Left cardiac atrium (tissue), 4 donors: ENCODE data around the gene VIPR2. TPM values are rescaled to one million over a fixed set of nuclear protein-coding genes. Genes with fewer than 3 reads are reported as not detected.
"Not testable (repeated sequence)": the region's sequence is repeated elsewhere in the genome, so short reads cannot be mapped to it uniquely, and the experiment has no call there.

Experiments
- ATAC-seq, 2 donors: fragments of 200-7000 bp; cut with Tn5 transposase; one replicate each; pipeline ENCODE4 v1.9.1; 2020; ENCODE audit warnings: mild to moderate bottlenecking in 2 of 2, moderate library complexity in 2 of 2
- DNase-seq: peaks from one replicate; pipeline ENCODE4 v3.0.0-alpha.2; 2020
- intact Hi-C, 2 donors: fragments of 100-400 bp; cut with DNase I; formaldehyde crosslinking; loops; one replicate each; pipeline versions ENCODE4 v1.14.1 to v1.15.1; 2022 to 2023
- total RNA-seq, 2 donors: library from RNA; stranded (reverse); fragmentation: NEBNext Ultra II Directional; extraction: Animal tissue kit (Norgen Biotek cat#: 25700); gene quantifications; one replicate each; pipeline ENCODE4 v1.2.1, GENCODE V29; 2021
- donor health status: DM: no; HTN: yes; CAD: no.
- donor health status: DM: no; HTN: yes; CAD: no; lungs with severe emphysema.
- donor health status: DM: yes; HTN: yes; CAD: no.
- donor health status: Dilated cardiomyopathy.

Gene VIPR2
- total RNA-seq, 2 donors from 2014 or later: 6.3 to 8.5 TPM

DNA sequence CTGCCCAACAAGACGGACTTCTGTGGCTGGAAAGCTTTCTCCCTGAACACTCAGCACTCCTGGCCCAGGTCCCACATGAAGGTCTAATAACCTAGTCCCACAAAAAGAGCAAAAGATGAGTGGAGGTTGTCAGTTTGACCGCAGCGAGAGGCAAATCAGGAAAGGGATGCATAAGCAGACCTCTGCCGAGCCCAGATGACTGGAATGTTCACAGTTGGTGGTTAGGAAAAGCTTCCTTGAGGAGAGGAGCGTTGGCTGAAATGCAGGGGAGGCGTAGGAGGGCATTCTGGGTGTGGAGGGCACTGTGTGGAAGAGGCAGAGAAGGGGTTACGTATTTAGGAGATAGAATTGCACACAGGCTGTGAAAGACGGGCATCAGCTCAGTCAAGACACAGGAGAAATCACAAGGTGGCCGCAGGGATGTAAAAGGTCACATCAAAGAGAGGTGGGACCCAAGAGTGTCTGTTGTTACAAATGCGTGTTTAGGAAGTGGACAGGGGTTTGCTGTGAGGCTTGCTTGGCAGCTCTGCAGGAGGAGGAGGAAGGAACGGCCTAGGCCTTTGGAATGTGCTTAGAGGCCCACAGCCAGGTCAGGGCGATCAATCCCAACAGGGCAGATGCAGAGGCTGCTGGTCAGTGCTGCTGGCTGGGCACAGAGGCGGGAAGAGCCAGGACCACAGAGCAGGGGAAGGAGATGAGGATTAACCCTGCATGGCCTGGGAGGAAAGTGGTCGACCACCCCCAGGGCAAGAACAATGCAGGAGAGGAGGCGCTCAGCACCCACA is 133.5 kb downstream of the VIPR2 start:
- no peak for DNase-seq
- intact Hi-C loops: no loop called here

DNA sequence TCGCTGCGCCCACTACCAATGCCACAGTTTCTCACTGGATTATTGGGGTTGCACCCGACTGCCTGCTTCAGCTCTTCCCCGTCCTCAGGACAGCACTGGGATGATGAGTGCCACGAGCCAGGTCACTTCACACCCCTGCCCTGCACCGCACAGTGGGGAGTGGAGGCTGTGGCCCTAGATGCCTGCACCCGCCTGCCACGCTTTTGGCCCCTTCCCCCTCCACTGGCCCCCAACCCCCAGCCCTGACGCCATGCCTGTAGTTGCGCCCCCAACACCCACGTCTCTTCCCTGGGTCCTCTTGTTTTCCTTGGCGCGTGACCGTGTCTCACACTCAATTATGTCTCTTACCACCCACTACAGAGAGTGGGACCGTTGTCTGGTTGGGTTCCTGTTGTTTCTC is 134.3 kb downstream of the VIPR2 start:
- ATAC-seq (no peak), DNase-seq (no peak)
- intact Hi-C loops: no loop called here

More for the DNA sequence above, 133.5 kb downstream of the VIPR2 start:
- peak in 1 of 2 donors; percentile 39 for ATAC-seq

DNA sequence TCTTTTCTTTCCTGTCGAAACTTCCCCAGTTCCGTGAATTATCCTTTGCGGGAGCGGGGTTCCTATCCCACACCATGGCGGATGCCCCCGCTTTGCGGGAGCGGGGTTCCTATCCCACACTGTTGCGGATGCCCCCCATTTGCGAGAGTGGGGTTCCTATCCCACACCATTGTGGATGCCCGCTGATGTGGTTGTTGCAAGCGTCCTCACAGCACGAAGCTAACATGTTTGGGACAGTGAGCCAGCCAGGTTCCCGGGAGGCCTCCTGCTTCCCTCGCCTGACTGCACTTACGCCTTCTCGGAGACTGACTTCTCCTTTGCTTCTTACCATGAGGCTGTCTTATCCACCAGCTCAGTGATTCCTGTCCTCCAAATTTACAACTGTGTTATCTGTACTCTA is 134.7 kb downstream of the VIPR2 start:
- no peak for ATAC-seq
- no peak for DNase-seq
- intact Hi-C loops: no loop called here

DNA sequence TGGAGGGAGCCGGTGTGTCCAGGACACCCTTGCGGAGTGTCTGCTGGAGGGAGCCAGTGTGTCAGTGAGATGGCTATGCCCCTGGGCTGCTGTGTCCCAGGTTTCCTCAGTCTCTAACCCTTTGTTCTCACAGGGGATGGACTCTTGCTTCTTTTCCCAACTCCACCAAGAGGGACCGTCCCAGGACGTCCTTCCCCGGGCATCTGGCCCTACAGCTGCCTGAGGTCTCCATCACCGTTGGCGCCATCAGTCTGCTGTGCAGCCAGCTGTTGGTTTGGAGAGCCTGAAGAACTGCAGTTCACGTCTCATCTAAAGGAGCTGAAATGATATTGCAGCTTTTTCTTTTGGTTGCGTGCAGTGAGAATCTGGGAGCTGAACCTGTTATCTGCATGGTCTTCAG is 136.2 kb downstream of the VIPR2 start:
- no peak for DNase-seq
- intact Hi-C loops: no loop called here
- no peak for ATAC-seq

DNA sequence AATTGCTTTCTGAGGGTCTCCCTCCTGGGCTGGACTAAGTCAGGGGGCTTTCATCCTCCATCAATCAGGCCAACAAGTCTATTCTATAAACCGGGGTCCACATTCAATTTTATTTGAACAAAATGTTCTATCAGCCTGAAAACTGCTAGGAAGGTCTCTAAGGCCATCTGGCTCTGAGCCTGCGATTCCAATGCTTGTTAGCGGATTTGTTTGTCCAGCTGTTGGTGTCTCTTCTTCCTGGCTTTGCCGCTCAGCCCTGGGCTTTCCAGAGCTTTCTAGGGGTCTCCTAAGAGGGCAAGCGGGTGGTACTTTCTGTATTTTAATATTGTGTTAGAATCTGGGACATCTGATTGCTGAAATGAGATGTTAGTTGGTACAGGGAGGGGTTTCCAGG is 136.7 kb downstream of the VIPR2 start:
- no peak for DNase-seq
- intact Hi-C loops: no loop called here
- ATAC-seq: no peak

DNA sequence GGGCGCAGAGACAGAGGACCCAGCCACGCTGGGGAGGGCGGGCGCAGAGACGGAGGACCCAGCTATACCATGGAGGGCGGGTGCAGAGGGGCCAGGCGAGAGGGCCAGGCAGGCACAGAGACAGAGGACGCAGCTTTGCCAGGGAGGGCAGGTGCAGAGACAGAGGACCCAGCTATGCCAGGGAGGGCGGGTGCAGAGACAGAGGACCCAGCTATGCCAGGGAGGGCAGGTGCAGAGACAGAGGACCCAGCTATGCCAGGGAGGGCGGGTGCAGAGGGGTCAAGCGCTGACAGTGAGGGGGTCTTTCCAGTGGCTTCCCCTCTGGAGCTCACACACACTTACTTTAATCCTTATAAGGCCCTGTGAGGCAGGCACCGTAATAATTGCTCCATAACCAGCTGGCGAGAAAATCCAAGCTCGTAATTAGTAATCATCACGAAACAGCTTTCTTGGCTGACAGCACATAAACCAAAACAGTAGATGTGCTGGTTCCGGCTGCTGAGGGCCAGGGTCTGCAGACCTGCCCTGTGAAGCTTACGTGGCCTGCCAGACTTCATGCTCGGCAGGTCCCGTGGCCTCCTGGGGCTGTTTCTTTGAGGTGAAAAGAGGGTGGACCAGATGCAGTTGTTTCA is 137.2 kb downstream of the VIPR2 start:
- no peak for DNase-seq
- intact Hi-C loops: no loop called here
- ATAC-seq: no peak

DNA sequence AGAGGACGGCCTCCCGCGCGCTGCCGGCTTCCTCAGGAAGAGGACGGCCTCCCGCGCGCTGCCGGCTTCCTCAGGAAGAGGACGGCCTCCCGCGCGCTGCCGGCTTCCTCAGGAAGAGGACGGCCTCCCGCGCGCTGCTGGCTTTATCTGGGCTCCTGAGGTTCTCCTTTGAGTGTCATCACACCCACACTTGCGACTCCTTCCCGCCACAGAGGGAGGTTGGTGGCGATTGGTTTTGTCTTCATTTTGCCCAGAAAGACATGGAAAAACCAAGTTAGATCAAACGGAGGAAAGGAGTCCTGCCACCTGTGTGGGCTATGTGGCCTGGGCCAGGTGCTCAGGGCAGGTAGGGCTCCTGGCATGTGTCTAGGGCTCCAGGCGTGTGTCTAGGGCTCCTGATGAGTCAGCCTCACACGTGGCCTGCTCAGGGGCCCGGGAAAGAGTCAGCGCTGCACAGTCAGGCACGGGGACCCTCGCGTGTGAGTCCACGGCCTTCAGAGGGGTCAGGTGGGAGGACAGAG is 138.0 kb downstream of the VIPR2 start:
- no peak for DNase-seq
- intact Hi-C loops: no loop called here
- no peak for ATAC-seq

DNA sequence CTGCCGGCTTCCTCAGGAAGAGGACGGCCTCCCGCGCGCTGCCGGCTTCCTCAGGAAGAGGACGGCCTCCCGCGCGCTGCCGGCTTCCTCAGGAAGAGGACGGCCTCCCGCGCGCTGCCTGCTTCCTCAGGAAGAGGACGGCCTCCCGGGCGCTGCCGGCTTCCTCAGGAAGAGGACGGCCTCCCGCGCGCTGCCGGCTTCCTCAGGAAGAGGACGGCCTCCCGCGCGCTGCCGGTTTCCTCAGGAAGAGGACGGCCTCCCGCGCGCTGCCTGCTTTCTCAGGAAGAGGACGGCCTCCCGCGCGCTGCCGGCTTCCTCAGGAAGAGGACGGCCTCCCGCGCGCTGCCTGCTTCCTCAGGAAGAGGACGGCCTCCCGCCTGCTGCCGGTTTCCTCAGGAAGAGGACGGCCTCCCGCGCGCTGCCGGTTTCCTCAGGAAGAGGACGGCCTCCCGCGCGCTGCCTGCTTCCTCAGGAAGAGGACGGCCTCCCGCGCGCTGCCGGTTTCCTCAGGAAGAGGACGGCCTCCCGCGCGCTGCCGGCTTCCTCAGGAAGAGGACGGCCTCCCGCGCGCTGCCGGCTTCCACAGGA is 138.6 kb downstream of the VIPR2 start:
- ATAC-seq, intact Hi-C loops, DNase-seq: not testable (repeated sequence)

DNA sequence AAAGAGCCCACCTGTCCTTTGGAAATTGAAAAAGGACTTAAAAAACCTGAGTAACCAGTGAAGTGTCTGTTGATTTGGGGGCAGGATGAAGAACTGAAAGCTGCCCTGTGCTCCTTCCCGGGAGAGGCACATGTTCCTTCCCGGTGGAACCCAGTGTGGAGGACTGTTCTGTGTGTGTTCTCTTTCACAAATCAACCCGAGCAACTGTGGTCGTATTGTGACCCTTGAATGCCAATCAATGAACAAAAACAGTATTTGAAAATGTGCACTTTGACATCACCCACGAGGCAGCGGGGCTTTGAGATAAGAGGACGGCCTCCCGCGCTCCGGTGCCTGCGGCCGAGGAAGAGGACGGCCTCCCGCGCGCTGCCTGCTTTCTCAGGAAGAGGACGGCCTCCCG is 139.0 kb downstream of the VIPR2 start:
- ATAC-seq (no peak), DNase-seq (no peak)
- intact Hi-C loops: no loop called here

DNA sequence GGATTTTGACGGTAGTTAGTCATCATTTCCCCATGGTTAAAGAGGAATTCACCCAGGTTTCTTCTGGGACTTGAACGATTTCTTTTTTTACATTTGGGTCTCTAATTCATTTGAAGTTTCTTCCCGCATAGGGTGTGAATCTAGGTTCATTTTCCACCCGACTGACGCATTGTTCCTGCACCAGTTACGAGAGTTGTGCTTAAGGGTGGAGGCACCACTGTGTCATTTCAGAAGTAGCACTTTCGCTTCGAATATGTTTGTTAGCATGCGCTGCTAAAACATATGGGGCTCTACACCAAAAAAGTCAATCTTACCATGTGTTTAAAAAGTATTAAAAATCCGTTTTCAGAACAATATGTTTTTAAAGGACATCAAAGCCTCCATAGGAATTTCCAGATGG is 140.3 kb downstream of the VIPR2 start:
- no peak for ATAC-seq
- intact Hi-C loops: no loop called here
- DNase-seq: no peak

DNA sequence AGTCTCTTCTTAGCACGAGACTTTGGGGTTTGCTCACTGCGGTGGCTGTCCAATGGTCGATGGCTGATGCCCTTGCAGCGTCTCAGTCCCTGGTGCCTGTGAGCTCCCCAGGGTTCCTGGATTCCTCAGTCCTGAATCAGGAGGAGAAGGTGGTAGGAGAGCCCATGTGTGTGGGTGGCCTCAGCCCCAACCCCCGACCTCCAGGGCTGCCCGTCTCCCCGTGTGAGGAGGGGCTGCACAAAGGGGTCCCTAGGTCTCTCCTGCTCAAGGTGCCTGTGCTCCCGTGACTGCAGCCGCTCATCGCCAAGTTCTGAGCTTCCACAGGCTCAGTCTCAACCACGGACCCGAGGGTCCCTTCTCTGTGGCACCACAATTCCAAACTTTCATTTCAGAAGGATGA is 142.9 kb downstream of the VIPR2 start:
- no peak for DNase-seq
- intact Hi-C loops: no loop called here
- no peak for ATAC-seq

DNA sequence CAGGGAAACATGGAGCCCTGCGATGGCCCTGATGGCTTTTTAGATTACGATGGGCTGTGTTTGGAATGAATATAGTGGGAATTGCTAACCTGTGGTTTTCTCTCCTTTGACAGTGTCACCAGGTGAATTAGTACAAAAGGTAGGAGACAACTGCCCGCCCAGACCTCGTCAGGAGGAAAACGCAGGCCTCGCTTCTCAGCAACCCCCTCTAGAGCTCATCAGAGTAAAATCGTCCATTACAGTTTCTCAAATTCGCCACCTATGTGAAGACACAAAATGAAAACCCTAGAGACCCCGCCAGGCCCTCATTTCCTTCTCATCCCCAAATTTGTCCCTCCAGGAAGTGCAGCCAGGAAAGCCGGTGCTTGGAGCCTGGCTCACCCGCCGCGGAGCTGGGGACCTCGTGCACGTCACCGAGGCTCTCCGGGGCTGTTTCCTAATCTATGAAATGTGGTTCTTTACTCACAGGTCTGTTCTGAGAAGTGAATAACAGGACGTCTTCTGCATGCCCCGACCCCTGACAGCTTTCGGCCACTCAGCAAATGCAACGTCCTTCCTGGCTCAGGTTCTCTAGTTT is 143.7 kb downstream of the VIPR2 start:
- ATAC-seq (no peak), DNase-seq (no peak)
- intact Hi-C loops: no loop called here

DNA sequence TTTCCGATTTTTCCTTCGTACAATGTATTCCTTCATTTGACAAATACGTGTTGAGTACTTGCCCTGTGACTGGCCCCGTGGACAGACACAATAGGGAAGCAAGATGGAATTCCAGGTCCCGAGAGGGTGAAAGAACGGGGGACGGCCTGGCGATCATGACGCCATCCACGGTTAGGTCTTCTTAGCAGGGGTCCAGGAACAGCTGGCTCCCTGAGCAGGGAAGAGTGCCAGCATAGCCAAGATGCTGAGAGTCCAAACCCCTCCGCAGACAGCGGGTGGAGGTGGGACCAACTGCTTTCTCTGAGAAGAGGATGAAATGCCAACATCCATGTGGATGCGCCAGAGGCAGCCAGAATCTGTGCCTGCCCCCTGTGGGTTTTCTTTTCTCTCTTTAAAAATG is 144.6 kb downstream of the VIPR2 start:
- DNase-seq (no peak), ATAC-seq (no peak)
- intact Hi-C loops: no loop called here

DNA sequence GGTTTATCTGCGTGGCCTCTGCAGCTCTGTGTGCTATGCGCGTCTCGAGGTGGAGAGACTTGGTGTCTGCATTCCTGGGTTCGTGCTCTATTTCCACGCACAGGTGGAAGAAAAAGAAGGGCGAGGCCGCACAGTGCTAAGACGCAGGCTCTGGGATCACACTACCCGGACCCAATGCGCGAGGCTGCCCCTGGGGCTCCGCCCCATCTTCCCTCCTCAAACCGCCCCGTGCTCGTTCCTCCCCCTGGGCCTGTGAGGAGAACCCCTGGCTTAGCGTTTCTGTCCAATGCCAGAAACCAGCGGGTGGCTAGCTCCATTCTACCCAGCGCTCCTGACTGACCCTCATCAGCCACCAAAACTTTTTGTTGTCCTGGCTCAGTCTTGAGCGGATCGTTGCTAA is 145.2 kb downstream of the VIPR2 start:
- DNase-seq: no peak
- intact Hi-C loops: no loop called here
- ATAC-seq: peak in 1 of 2 donors; percentile 15

DNA sequence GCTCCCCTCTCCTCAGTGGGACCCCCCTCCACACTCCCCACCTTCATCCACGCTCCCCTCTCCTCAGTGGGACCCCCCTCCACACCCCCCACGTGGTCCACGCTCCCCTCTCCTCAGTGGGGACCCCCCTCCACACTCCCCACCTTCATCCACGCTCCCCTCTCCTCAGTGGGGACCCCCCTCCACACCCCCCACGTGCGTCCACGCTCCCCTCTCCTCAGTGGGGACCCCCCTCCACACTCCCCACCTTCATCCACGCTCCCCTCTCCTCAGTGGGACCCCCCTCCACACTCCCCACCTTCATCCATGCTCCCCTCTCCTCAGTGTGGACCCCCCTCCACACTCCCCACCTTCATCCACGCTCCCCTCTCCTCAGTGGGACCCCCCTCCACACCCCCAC is 146.4 kb downstream of the VIPR2 start:
- ATAC-seq, DNase-seq, intact Hi-C loops: not testable (repeated sequence)

DNA sequence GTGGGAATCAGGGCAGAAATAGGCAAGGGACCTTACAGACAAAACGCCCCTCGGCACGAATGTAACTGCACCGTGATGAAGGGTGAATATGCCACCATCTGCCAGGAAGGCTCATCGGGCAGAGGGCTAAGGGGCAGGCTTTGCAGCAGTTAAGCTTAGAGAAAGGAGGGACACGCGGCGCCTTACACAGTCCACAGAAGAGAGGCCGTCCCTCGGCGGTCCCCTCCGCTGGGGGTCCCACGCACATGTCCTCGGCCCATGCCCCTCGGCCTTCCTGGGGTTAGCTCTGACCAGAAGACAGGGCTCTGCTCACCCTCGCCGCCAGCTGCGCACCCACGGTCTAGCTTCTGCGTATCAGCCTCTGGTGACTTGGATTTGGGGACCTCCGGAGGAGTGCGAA is 147.2 kb downstream of the VIPR2 start:
- intact Hi-C loops: no loop called here
- DNase-seq: no peak
- no peak for ATAC-seq

DNA sequence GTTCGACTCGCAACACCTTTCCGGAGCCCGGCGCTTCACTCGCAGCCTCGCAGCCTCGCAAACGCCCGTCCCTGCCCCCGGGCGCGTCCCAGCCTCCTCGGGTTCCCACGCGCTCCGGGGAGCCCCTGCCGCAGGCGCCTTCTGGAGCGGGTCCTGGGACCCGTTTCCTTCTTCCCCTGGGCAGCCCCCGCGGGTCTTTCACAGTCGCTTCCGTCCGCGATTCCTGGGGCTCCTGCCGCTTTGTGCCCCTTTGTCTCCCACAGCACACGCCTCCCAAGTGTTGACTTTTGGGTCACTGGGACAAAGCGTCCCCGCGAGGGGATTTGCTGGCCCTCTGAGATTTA is 147.6 kb downstream of the VIPR2 start:
- peak in 1 of 2 donors; percentile 37 for ATAC-seq
- intact Hi-C loops: no loop called here
- DNase-seq: no peak

DNA sequence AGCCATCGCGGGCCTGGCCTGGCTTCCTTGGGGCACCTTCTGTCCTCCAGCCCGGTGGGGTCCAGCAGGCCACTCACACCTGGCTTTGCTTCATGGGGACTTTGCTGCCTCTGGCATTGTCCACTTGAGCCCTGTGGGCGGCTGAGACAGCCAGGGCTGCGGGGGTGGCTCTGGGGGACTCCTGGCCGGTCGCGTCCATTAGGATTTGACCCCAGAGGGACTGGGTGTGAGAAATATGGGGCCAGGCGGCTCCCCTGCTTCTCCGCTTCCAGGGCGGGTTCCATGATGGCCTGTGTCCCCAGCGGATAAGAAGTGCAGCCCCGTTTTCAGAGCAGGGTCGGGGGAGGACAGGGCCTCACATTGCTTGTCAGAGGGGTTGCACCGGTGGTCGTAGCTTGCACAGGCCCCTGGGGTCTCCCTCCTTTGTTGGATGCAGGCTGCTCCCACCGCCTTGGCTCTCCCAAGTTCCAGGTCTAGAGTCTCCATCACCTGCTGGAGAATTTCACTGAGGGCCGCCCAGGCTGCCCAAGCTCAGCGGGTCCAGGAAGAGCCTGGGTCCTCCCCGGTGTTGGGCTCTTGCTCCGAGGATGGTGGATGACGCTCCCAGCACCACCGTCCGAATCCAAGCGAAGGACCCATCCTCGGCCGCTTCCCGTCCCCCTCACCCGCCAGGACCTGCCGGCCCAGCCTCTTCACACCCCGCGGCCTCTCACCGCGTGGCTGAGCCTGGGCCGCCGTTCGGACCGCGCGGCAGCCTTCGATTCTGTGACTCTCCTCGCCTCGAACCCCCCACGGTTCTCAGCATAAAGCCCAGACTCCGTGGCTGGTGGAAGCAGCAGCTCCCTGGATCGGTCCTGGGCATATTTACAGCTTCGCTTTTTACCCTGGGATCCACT is 148.2 kb downstream of the VIPR2 start:
- DNase-seq (no peak), ATAC-seq (no peak)

DNA sequence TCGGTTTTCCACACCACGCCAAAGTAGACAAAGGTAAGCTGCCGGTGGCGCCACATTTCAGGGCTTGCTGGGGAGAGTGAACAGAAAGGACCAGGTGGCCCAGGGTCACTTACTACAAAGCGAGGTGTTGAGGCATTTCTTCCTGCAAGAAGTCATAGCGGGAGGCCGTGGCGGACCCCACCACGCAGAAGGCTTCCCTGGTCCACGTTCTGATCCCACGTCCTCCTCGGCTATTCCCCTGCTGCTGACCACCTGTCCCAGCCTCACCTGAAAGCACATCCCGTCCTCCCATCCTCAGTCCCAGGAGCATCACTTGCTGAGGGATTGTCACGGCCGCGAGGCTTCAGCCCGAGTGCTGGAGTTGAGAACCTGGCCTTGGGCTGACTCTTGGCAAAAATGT is 149.2 kb downstream of the VIPR2 start:
- intact Hi-C loops: no loop called here

More for the DNA sequence above, 148.2 kb downstream of the VIPR2 start:
- intact Hi-C loops: no loop called here

More for the DNA sequence above, 149.2 kb downstream of the VIPR2 start:
- ATAC-seq: no peak
- DNase-seq: no peak
